HEK293 (cell line): ENCODE data around the gene AURKB.

Experiments
- CTCF ChIA-PET: fragments of 350-600 bp; formaldehyde crosslinking; extraction: SDS; loops from one replicate; lab custom pipeline; 2021; ENCODE audit warnings: antibody characterized with exemption; lab: Yijun Ruan, JAX
- POLR2A ChIA-PET: fragments of 300-600 bp; formaldehyde crosslinking; extraction: SDS; loops from one replicate; lab custom pipeline; 2020; ENCODE audit warnings: antibody characterized with exemption, inconsistent platforms; lab: Yijun Ruan, JAX
- H3K27ac ChIP-seq: fragments of 200-500 bp; sonication (Bioruptor generic); 2 replicates; pipeline ENCODE4 v1.5.1; 2014; ENCODE audit warnings: low read depth, low read length, control low read depth, inconsistent platforms; ENCODE audit errors: extremely low read depth
- H3K36me3 ChIP-seq, 2 experiments: fragments of 200-500 bp in 1 of 2; sonication (Bioruptor generic) in 1 of 2; 1 replicate in 1 of 2; 2 replicates in 1 of 2; pipeline ENCODE4 v1.5.1; 2014 to 2017; ENCODE audit warnings: inconsistent platforms in 2 of 2, low read length in 2 of 2; ENCODE audit not compliant: control insufficient read depth in 2 of 2, insufficient read depth in 1 of 2
- H3K4me1 ChIP-seq: fragments of 200-500 bp; sonication (Bioruptor generic); 2 replicates; pipeline ENCODE4 v1.5.1; 2014; ENCODE audit warnings: mild to moderate bottlenecking, low read length, inconsistent platforms; ENCODE audit not compliant: control insufficient read depth, insufficient read depth
- H3K4me3 ChIP-seq: 2 replicates; pipeline ENCODE4 v1.5.1; 2011; ENCODE audit warnings: low read depth, mild to moderate bottlenecking, control low read depth, low read length, moderate library complexity
- H3K9me3 ChIP-seq: fragments of 200-500 bp; sonication (Bioruptor generic); 2 replicates; pipeline ENCODE4 v1.5.1; 2014; ENCODE audit warnings: low read depth, low read length, inconsistent platforms; ENCODE audit not compliant: control insufficient read depth, insufficient read depth
- BCL11B ChIP-seq: fragments of 450-650 bp; formaldehyde crosslinking; IDR thresholded peaks from 2 replicates; pipeline ENCODE4 v1.5.1; 2016; ENCODE audit warnings: low read depth, missing biosample characterization, missing genetic modification characterization
- TCF7L2 ChIP-seq: IDR thresholded peaks from 2 replicates; pipeline ENCODE4 v1.6.1; 2011; ENCODE audit warnings: low read depth, mild to moderate bottlenecking, inconsistent platforms, low read length, moderate library complexity, borderline replicate concordance
- TSHZ1 ChIP-seq: fragments of 450-650 bp; formaldehyde crosslinking; IDR thresholded peaks from 2 replicates; pipeline ENCODE4 v1.5.1; 2016; ENCODE audit warnings: missing biosample characterization, missing genetic modification characterization, borderline replicate concordance
- ZBTB1 ChIP-seq: fragments of 450-650 bp; formaldehyde crosslinking; IDR thresholded peaks from 2 replicates; pipeline ENCODE4 v1.5.1; 2016; ENCODE audit warnings: missing biosample characterization, missing genetic modification characterization
- ZBTB10 ChIP-seq: fragments of 450-650 bp; formaldehyde crosslinking; IDR thresholded peaks from 2 replicates; pipeline ENCODE4 v1.5.1; 2016; ENCODE audit warnings: missing biosample characterization, missing genetic modification characterization
- ZBTB6 ChIP-seq: fragments of 450-650 bp; formaldehyde crosslinking; IDR thresholded peaks from 2 replicates; pipeline ENCODE4 v1.5.1; 2017; ENCODE audit warnings: missing biosample characterization, missing genetic modification characterization
- ZFHX2 ChIP-seq: fragments of 450-650 bp; formaldehyde crosslinking; conservative IDR thresholded peaks from 2 replicates; pipeline ENCODE4 v1.5.1; 2016; ENCODE audit warnings: missing biosample characterization, missing genetic modification characterization
- ZIC2 ChIP-seq: fragments of 450-650 bp; formaldehyde crosslinking; IDR thresholded peaks from 2 replicates; pipeline ENCODE4 v1.5.1; 2016; ENCODE audit warnings: missing biosample characterization, missing genetic modification characterization
- ZNF10 ChIP-seq: fragments of 450-650 bp; formaldehyde crosslinking; IDR thresholded peaks from 2 replicates; pipeline ENCODE4 v1.5.1; 2017; ENCODE audit warnings: missing biosample characterization, missing genetic modification characterization
- ZNF114 ChIP-seq: fragments of 450-650 bp; formaldehyde crosslinking; IDR thresholded peaks from 2 replicates; pipeline ENCODE4 v1.5.0; 2017; ENCODE audit warnings: missing biosample characterization, missing genetic modification characterization
- ZNF132 ChIP-seq: fragments of 450-650 bp; formaldehyde crosslinking; IDR thresholded peaks from 2 replicates; pipeline ENCODE4 v1.5.1; 2017; ENCODE audit warnings: missing biosample characterization, missing genetic modification characterization, borderline replicate concordance
- ZNF138 ChIP-seq: fragments of 450-650 bp; formaldehyde crosslinking; IDR thresholded peaks from 2 replicates; pipeline ENCODE4 v1.5.1; 2016; ENCODE audit warnings: missing biosample characterization, missing genetic modification characterization, borderline replicate concordance
- ZNF146 ChIP-seq: fragments of 450-650 bp; formaldehyde crosslinking; IDR thresholded peaks from 2 replicates; pipeline ENCODE4 v1.5.1; 2016; ENCODE audit warnings: missing biosample characterization, missing genetic modification characterization
- ZNF155 ChIP-seq: fragments of 450-650 bp; formaldehyde crosslinking; IDR thresholded peaks from 2 replicates; pipeline ENCODE4 v1.5.1; 2016; ENCODE audit warnings: missing biosample characterization, missing genetic modification characterization
- ZNF169 ChIP-seq: fragments of 450-650 bp; formaldehyde crosslinking; IDR thresholded peaks from 2 replicates; pipeline ENCODE4 v1.5.1; 2016; ENCODE audit warnings: missing biosample characterization, missing genetic modification characterization
- ZNF211 ChIP-seq: fragments of 450-650 bp; formaldehyde crosslinking; IDR thresholded peaks from 2 replicates; pipeline ENCODE4 v1.5.1; 2016; ENCODE audit warnings: low read depth, missing biosample characterization, missing genetic modification characterization
- ZNF292 ChIP-seq: fragments of 450-650 bp; formaldehyde crosslinking; IDR thresholded peaks from 2 replicates; pipeline ENCODE4 v1.5.1; 2016; ENCODE audit warnings: low read depth, missing biosample characterization, missing genetic modification characterization, borderline replicate concordance
- ZNF394 ChIP-seq: fragments of 450-650 bp; formaldehyde crosslinking; IDR thresholded peaks from 2 replicates; pipeline ENCODE4 v1.5.1; 2016; ENCODE audit warnings: missing biosample characterization, missing genetic modification characterization, mild to moderate bottlenecking, moderate library complexity, borderline replicate concordance
- ZNF426 ChIP-seq: fragments of 450-650 bp; formaldehyde crosslinking; IDR thresholded peaks from 2 replicates; pipeline ENCODE4 v1.5.1; 2017; ENCODE audit warnings: missing biosample characterization, missing genetic modification characterization, mild to moderate bottlenecking, inconsistent platforms, moderate library complexity
- ZNF510 ChIP-seq: fragments of 450-650 bp; formaldehyde crosslinking; IDR thresholded peaks from 2 replicates; pipeline ENCODE4 v1.5.1; 2018; ENCODE audit warnings: mild to moderate bottlenecking, missing genetic modification characterization, missing biosample characterization; ENCODE audit not compliant: insufficient replicate concordance
- ZNF530 ChIP-seq: fragments of 450-650 bp; formaldehyde crosslinking; IDR thresholded peaks from 2 replicates; pipeline ENCODE4 v1.5.1; 2016; ENCODE audit warnings: low read depth, missing biosample characterization, missing genetic modification characterization
- ZNF639 ChIP-seq: fragments of 450-650 bp; formaldehyde crosslinking; IDR thresholded peaks from 2 replicates; pipeline ENCODE4 v1.5.1; 2016; ENCODE audit warnings: missing biosample characterization, missing genetic modification characterization
- ZNF707 ChIP-seq: fragments of 450-650 bp; formaldehyde crosslinking; IDR thresholded peaks from 2 replicates; pipeline ENCODE4 v1.5.1; 2016; ENCODE audit warnings: missing biosample characterization, missing genetic modification characterization

AURKB gene

GRCh38 chr17:8227238-8227581 lies 16.8 kb upstream of the AURKB start:
- peaks cover 12% of the 10 kb centered on the region for H3K4me1 ChIP-seq
- H3K36me3 ChIP-seq = peaks cover 24 to 52% of the 10 kb centered on the region in 2 experiments
- POLR2A ChIA-PET = interaction anchor here (0.6 to 9.6 kb wide), 7 partner anchors 12 to 108 kb away, joined by 3 to 218 read pairs (median 4); partner anchors contain the start of genes AURKB, BORCS6, CTC1 and PFAS
- H3K4me3 ChIP-seq = peak overlapping the region; percentile 21
- H3K27ac ChIP-seq = peak overlapping the region; percentile 61
- no peak for TF ChIP-seq ZNF155 (tag by site-specific recombination)
- no peak for TF ChIP-seq ZNF146 (tag by site-specific recombination)
- TF ChIP-seq ZNF292 (tag by site-specific recombination) = no peak
- TF ChIP-seq ZNF426 (tag by site-specific recombination) = no peak
- 0 out of 2 replicates have a peak, but pooled peaks have one; percentile 3 for TF ChIP-seq ZNF169
- TF ChIP-seq ZNF530 (tag by site-specific recombination) = no peak
- TF ChIP-seq ZNF114 (tag by site-specific recombination) = no peak
- TF ChIP-seq ZBTB10 (tag by site-specific recombination) = no peak
- no peak for TF ChIP-seq ZNF639 (tag by site-specific recombination)
- TF ChIP-seq, all 188 proteins: peak for 1
- CTCF ChIA-PET = interaction anchor here (0.7 to 2.1 kb wide), 6 partner anchors 12 to 161 kb away, joined by 3 to 8 read pairs (median 4); partner anchors contain the start of gene ALOXE3
- H3K9me3 ChIP-seq = no peaks in the 10 kb centered on the region

- CTCF ChIA-PET = interaction anchor here (0.6 to 2.1 kb wide), 7 partner anchors 12 to 173 kb away, joined by 3 to 8 read pairs (median 4); partner anchors contain the start of gene ALOXE3
- H3K36me3 ChIP-seq = peaks cover 23 to 47% of the 10 kb centered on the region in 2 experiments
- POLR2A ChIA-PET = interaction anchor here (0.6 to 9.6 kb wide), 8 partner anchors 12 to 107 kb away, joined by 3 to 218 read pairs (median 4); partner anchors contain the start of genes AURKB, BORCS6, CTC1 and PFAS
- H3K9me3 ChIP-seq = no peaks in the 10 kb centered on the region
- peak overlapping the region; percentile 78 for H3K27ac ChIP-seq
- H3K4me1 ChIP-seq = peaks cover 12% of the 10 kb centered on the region
- peak overlapping the region; percentile 44 for H3K4me3 ChIP-seq
- TF ChIP-seq ZNF510 (tag by site-specific recombination) = no peak
- TF ChIP-seq TCF7L2 = no peak
- TF ChIP-seq ZNF10 (tag by site-specific recombination) = no peak
- TF ChIP-seq ZNF138 (tag by site-specific recombination) = no peak
- TF ChIP-seq ZFHX2 (tag by site-specific recombination) = peak; percentile 54; the same call in 1 of the 2 replicates
- peak; percentile 70; the same call in 1 of the 2 replicates for TF ChIP-seq TSHZ1 (tag by site-specific recombination)
- no peak for TF ChIP-seq ZNF132
- TF ChIP-seq ZNF211 (tag by site-specific recombination) = no peak
- 0 out of 2 replicates have a peak, but pooled peaks have one; percentile 4 for TF ChIP-seq ZBTB6 (tag by site-specific recombination)
- no peak for TF ChIP-seq ZNF707
- no peak for TF ChIP-seq ZIC2
- peak; percentile 73 for TF ChIP-seq ZNF394
- TF ChIP-seq ZBTB1 (tag by site-specific recombination) = no peak
- peak; percentile 86; the same call in 1 of the 2 replicates for TF ChIP-seq BCL11B
Measured at GRCh38 chr17:8226536-8227237, 16.3 kb upstream of the AURKB start.
